IPS-NIHi7 (cell line): ENCODE results near the gene UCK1.
"Not testable (repeated sequence)": the region's sequence is repeated elsewhere in the genome, so short reads cannot be mapped to it uniquely, and the experiment has no call there.

Experiments
- DNase-seq: peaks from one replicate; pipeline ENCODE4 v3.0.0; 2012; ENCODE audit warnings: mixed read lengths; ENCODE audit errors: extremely low spot score

Gene UCK1

DNA sequence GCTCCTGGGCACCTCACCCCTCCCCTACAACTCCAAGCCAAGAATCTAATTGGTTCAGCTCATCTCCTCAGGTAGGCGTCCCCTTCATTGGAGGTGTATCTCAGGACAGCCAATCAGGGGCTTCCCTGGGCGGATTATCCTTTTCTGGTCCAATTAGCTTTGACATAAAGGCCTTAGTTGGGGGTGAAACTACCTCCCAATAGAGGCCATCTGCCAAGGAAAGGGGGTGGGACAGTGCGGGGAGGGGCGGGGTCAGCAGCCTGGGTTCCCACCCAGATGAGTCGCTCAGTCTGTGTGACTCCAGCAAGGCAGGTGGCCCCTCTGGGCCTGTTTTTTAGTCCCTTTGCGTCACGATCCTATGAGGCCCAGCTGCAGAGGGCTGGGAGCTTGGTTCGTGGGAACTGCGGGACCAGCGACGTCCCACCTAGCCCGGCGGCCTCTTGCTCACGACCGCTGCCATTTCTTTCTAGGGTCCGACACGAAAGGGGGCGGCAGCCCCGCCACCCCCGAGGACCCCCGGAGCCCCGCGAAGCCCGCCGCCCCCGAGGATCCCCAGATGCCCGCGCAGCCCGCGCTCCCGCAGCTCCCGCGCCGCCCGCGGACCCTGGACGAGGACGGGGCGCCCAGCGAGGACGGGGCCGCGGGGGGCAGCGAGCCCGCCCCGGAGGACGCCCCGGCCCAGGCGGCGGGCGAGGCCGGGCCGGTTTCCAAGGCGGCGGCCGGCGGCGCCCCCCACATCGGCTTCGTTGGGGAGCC is 23.2 kb upstream of the UCK1 start:
- DNase-seq: peak; percentile 40

DNA sequence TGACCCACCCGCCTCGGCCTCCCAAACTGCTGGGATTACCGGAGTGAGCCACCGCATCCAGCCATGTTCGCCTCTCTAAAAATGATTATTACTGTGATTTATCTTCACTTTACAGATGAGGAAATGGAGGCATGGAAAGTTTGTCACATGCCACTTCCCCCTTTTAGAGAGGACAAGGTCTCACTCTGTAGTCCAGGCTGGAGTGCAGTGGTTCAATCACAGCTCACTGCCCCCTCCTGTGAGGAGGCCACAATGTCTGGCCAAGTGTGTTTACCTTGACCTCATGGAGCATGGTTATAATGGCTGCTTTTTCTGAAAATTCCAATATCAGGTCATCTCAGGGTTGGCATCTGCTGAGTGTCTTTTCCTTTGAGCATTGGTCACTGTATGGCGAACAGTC is 21.0 kb upstream of the UCK1 start:
- no peak for DNase-seq

DNA sequence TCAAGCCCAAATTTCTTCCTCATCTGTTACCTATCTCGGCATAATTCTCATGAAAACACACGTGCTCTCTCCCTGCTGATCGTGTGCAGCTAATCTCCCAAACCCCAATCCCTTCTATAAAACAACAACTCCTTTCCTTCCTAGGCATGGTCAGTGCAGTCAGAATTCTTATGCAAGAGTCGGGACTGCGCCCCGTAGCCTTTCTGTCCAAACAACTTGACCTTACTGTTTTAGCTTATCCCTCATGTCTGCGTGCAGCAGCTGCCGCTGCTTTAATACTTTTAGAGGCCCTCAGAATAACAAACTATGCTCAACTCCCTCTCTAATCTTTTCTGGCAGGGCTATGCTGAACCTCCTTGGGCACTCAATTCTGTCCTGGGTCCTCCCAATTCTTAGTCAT is 19.4 kb upstream of the UCK1 start:
- not testable (repeated sequence) for DNase-seq

DNA sequence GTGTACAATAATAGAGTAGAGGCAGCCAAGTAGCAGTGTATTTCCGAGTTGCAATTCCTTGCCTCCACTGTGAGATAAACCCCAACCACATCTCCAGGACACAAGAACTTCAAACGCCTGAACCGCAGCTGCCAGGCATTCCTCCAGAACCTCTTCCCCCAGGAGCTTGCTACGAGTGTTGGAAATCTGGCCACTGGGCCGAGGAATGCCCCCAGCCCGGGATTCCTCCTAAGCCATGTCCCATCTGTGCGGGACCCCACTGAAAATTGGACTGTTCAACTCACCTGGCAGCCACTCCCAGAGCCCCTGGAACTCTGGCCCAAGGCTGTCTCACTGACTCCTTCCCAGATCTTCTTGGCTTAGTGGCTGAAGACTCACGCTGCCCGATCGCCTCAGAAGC is 18.1 kb upstream of the UCK1 start:
- DNase-seq: not testable (repeated sequence)

DNA sequence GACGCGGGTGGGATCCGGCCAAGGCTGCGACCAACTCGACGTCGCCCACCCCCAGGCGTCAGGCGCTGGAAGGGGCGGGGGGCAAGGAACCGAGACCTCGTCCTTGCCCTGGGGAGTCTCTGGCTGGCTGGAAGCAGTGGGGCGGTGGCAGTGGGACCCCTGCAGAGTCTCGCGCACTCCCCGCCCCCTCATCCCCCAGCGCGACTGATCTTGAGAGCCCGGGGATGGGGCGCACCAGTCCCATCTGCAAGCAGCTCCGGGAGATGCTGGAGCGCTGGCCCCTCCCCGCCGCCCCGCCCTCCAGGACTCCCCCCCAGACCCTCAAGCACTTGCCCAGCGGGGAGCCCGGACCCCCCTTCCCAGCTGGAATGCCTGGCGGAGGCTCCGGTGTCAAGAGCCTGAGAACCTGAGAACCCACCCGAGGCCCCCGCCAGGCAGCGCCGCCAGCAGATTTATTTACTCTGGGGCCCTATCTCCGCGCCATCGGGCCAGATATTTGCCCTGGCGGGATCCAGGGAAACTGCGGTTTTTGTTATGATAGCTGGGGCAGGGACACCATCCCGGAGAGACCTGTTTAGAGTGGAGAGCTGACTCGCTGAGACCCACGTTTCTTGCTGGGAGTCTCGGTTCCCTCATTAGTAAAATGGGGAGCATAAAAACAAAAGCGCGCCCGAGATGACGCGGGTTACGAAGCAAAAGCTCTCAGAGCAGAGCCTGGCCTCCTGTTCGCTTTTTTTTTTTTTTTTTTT is 15.4 kb upstream of the UCK1 start:
- DNase-seq: peak; percentile 68

DNA sequence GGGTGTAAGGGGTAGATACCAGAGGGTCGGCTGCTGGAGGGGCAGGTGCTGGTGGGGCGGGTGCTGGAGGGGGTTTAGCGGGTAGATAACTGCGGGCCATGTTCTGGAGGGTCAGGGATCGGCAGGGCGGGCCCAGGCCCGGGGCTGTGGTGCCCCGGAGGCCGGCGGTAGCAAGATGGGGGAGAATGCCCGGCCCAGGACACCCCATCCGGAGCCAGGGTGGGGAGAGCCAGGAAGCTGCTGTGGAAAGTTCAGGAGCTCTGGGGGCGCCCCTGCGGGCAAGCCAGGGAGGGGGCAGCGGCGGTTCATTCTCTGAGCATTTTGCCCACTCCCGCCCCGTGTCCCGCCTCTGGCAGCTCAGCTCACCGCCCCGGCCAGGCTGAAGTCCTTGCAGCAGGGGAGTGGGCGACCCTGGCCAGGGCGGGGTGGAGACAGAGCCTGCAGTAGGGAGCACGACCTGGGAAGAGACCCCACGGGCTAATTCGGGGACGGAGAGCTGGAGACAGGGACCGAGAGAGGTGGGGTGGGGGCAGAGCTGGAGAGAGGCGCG is 14.8 kb upstream of the UCK1 start:
- no peak for DNase-seq

DNA sequence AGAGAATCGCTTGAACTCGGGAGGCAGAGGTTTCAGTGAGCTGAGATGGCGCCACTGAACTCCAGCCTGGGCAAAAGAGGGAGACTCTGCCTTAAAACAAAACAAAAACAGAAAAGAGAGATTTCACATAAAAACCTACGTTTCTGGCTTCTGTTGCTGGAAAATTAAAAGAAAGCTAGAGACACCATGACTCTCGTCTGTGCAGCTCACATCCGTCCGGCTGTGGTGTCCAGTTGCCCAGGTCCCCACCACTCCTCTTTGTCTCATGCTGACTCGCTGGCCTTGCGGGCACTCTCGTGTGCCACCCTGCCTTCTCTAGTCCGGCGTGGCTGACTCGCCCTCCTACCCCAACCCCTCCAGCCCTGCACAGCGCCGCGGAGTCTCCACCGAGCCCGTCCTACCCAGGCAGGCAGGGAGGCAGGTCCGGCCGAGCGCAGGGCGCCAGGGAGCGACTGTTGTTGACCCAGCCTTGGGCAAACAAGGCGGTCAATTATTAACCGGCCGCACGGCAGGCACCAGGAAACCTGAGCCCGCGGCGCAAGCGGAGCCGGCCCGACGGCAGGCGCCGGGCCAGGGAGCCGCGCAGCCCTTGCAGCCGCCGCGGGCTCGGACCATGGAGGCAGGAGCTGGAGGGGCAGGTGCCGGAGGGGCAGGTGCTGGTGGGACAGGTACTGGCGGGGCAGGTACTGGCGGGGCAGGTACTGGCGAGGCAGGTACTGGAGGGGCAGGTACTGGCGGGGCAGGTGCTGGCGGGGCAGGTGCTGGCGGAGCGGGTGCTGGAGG is 14.1 kb upstream of the UCK1 start, which contains the start of gene PRRT1B:
PRRT1B (plus strand) TSS at position 521 of the 783 bp plus-strand sequence; CDS start at position 614, 93 bp downstream.
- peak; percentile 67 for DNase-seq

DNA sequence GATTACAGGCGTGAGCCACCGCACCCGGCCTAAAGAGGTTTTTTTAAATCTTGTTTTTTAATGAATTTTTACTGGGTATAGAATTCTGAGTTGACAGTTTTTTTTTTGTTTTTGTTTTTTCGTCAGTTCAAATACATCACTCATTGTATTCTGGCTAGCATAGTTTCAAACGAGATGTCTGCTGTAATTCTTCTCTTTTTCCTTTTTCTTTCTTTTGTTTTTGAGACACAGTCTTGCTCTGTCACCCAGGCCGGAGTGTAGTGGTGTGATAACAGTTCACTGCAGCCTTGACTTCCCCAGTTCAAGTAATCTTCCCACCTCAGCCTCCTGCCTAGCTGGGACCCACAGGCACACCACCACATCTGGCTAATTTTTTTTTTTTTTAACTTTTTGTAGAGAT is 12.1 kb upstream of the UCK1 start:
- no peak for DNase-seq

DNA sequence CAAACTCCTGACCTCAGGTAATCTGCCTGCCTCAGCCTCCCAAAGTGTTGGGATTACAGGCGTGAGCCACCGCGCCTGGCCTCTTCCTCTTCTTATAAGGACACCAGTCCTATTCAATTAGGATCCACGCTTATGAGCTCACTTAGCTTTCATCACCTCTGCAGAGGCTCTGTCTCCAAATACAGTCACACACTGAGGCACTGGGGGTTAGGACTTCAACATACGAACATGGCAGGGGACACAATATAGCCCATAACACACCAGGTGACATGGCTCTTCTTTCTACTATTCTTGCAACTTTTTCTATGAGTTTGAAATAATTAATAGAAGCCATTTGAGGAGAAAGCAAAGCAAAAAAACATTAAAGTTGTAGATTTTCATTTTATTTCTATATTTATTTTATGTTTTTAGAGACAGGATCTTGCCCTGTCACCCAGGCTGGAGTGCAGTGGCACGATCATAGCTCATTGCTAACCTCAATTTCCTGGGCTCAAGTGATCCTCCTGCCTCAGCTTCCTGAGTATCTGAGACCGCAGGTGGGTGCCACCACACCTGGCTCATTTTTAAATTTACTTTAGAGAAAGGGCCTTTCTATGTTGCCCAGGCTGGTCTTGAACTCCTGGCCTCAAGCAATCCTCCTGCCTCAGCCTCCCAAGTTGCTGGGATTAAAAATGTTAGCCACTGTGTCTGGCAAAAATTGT is 8.3 kb upstream of the UCK1 start:
- no peak for DNase-seq

DNA sequence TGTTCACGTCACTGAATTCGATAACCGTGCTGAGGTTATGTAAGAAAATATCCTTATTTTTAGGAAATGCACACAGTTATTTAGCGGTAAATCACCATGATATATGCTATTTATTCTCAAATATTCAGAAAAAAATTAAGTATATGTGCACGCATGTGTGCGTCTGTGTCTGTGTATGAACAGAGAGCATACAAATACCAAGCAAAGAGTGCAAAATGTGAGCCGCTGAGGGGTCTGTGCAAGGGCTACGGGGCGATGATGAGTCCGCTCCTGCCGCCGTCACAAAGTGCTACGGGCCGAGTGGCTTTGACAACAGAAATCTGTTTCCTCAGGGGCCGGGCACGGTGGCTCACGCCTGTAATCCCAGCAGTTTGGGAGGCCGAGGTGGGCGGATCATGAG is 6.9 kb upstream of the UCK1 start:
- no peak for DNase-seq

DNA sequence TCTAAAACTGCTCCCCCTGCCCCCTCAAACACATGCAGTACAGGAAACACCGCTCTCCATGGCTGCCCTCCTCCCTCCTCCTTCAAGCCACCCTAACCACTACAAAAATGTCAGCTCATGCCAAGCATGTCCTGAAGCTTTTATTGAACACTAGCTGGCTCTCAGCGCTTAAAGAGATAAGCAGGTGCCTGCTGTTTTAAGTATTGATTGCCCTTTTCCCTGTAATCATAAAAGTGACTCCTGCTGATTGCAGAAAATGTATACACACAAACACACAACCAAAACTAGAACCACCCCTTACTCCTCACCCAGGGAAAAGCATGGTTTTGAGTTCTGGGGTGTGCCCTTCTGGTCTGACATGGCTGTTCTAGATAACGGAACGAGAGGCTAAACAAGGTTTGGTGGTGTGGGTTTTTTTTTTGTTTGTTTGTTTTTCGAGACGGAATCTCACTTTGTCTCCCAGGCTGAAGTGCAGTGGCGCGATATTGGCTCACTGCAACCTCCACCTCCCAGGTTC is 3.7 kb upstream of the UCK1 start:
- DNase-seq: no peak

DNA sequence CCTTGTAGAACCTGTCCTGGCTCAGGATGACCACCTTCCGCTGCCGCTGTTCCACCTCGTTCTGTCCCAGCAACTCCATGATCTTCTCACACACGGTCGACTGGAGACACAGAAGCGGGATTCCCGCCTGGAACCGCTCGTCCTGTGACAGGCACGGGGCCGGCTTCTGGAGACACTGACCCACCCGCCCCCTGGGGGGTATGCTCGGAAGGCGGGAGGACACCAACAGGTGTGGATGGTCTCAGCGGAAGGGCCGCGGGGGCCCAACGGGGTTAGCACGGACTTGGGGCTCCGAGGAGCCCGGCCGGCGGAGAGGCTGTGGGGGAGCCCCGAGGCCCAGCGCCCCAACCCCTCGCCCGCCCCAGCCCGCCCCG is 530 bp downstream of the UCK1 start:
- DNase-seq: peak; percentile 57

DNA sequence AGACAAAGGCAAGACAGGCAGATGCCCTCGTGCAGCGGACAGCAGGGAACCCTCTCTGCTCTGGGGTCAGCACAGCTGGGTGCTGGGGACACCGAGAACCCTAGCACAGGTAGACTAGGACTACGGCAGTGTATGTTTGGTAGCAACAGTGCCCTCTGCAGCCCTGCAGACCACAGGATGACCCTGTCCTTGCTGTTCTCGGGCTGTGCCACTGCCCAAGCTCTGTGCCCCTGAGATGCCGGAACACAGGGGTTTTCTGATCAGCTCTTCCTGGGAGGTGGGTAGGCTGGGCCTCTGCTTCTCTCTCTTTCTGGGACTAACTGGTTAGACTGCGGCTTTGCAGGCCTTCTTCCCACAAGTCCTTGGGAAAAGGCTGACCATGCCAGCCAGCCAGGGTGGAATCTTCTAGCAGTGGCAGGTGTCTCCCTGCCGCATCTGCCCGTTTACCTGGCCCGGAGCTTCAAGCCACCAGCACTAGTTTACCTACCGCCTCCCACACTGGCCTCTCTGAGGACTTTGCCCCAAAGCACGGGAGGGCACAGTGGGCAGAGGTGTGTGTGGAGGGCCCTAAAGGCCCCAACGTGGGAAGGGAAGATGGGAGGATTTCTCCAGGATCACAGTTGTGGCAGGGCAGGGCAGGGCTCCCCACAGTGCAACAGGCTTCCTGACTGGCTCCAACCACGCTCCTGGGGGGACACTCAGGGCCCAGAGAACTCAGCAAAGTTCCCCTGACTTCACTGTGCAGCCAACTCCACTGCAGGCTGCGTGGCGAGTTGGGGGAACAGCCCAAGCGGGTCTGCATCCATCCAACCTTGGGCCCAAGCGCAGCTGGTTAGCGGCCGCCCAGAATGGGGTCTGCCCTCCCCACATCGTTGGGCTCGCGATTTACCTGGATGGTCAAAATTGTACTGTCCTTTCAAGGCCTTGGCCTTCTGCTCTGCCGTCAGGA is 1.2 kb downstream of the UCK1 start:
- DNase-seq: no peak

DNA sequence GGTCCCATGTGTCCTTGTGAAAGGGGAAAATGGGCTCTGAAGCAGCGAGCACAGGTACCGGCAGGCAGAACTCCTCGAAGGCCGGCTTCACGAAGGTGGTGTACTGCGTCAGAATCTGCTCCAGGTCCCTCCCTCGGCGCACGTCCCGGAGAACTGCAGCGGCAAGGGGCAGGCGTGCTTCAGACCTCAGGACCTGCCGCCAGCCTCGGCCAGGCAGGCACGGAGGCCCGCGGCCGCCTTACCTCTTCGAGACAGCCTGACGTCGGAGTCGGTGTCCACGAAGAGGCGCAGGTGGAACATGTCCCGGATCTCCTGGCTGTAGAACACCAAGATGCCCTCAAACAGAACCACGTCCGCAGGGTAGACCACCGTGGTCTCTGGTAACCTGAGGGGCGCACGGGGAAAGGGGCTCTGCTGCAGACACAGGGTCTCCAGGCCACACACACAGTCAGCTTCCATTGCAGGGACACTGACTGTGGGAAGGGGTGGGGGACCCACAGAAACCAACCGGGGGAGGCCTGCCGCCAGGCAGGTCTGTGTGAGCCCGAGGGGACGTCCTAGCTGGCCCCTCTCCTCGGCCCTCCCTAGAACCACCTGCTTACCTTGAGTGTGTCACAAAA is 2.1 kb downstream of the UCK1 start:
- DNase-seq: no peak

DNA sequence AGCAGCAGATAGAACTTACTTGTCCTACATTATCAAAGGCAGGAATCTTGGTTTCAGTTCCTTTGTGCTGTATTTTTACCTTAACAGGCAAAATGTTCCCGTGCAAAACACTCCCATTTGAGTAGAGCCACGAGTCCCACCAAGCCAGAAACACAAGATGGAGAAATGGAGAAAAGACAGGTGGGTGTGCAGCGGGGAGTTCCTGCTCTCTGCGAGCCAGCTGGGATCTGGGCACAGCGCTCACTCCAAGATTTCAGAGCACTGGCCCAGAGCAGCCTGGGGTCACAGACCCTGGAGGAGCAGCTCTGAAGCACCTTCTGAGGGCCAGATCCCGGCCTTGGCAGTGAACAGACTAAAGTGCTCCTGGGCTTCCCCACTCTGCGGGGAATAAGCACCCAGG is 2.9 kb downstream of the UCK1 start:
- peak; percentile 4 for DNase-seq

DNA sequence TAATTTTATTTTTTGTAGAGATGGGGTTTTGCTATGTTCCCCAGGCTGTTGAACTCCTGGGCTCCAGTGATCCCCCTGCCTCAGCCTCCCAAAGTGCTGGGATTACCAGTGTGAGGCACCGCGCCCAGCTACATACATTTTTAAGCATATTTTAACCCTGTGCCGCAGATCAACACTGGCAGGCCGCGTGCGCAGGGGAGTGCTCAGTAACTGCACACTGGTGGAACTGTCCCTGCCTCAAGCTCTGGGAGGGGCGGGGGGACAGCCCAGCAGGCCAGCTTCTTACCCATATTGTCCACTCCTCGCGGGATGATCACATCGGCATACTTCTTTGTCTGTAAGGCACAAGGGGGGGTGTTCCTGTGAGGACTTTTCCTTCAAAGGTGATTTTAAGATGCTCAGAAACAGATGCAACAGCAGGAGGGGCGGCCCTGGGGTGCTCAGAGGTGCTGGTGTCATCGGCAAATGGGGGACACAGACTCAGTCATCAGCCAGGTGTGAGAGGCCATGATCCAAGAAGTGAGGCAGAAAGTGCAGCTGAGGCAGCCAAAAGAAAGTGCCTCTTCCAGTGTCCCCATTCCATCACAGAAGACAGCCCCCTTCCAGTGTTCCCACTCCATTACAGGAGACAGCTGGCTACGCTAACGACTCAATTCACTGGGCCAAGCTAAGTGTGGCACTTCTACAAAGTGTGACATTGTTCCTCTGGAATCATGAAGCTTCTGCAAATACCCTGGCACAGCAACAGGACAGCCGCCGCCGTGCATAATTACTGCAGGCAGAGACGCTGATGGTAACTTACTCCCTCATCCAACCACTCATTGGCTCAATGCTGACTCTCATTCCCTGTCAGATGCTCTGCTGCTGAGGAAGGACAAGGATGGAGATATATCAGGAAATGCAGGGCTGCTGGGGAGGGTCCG is 5.2 kb downstream of the UCK1 start:
- DNase-seq: no peak

DNA sequence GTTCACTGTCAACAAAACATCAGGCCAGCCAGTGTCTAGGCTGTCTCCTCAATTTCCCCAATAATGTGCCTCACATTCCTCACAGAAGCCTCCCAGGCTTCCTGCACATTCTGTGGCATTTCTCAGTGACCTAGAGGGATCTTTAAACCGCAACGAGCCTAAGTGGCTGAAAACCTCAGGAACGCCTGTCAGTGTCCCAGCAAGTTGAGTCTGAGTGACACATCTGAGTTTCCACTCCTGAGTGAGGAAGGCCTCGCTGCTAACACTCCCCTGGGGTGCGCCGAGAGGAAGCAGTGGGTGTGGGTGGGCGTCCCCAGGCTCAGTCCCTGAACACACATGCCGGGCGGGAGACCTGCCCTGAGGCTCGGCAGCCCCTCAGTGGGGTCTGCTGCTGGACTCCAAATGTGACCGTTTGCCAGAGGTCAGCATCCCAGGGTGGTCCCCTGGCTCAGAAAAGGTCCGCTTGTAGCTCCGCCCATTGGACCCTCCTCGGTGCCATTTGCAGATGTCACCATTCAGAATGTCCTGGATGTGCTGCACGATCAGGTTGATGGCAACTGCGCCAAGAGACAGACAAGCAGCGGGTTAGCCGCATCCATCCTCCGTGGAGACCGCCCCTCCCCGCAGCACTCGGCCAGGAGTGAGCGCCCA is 6.3 kb downstream of the UCK1 start:
- no peak for DNase-seq
